IMR-90 (cell line): ENCODE data around the gene TAS2R4.

Experiments used
- CEBPB ChIP-seq: IDR thresholded peaks from 2 replicates; pipeline ENCODE4 v1.6.1; 2012; ENCODE audit warnings: low read depth, low read length, improper control_type of control experiment
- CHD1 ChIP-seq: IDR thresholded peaks from 2 replicates; pipeline ENCODE4 v1.6.1; 2012; ENCODE audit warnings: low read depth, low read length, improper control_type of control experiment
- CTCF ChIP-seq: conservative IDR thresholded peaks from 2 replicates; pipeline ENCODE4 v1.5.1; 2012; ENCODE audit warnings: mild to moderate bottlenecking, low read depth, low read length, improper control_type of control experiment
- ELK1 ChIP-seq: fragments of 150-350 bp; IDR thresholded peaks from 2 replicates; pipeline ENCODE4 v1.6.1; 2016; ENCODE audit warnings: low read depth, mild to moderate bottlenecking, low read length, moderate library complexity, borderline replicate concordance
- FOS ChIP-seq: fragments of 150-350 bp; IDR thresholded peaks from 2 replicates; pipeline ENCODE4 v1.6.1; 2016; ENCODE audit warnings: low read depth, low read length
- MAFK ChIP-seq: IDR thresholded peaks from 2 replicates; pipeline ENCODE4 v1.6.1; 2012; ENCODE audit warnings: low read depth, low read length, improper control_type of control experiment
- MAZ ChIP-seq: IDR thresholded peaks from 2 replicates; pipeline ENCODE4 v1.6.1; 2012; ENCODE audit warnings: low read depth, mild to moderate bottlenecking, low read length, improper control_type of control experiment, moderate library complexity, borderline replicate concordance
- MXI1 ChIP-seq: IDR thresholded peaks from 2 replicates; pipeline ENCODE4 v1.6.1; 2012; ENCODE audit warnings: low read depth, mild to moderate bottlenecking, low read length, moderate library complexity, borderline replicate concordance
- POLR2A ChIP-seq: IDR thresholded peaks from 2 replicates; pipeline ENCODE4 v1.6.1; 2012; ENCODE audit warnings: mild to moderate bottlenecking, low read depth, low read length
- RAD21 ChIP-seq: IDR thresholded peaks from 2 replicates; pipeline ENCODE4 v1.6.1; 2012; ENCODE audit warnings: low read length, improper control_type of control experiment
- RFX5 ChIP-seq: IDR thresholded peaks from 2 replicates; pipeline ENCODE4 v1.8.0; 2012; ENCODE audit warnings: low read depth, mild to moderate bottlenecking, low read length, moderate library complexity
- SMC3 ChIP-seq: fragments of 150-350 bp; IDR thresholded peaks from 2 replicates; pipeline ENCODE4 v1.6.1; 2016; ENCODE audit warnings: low read depth, mild to moderate bottlenecking, antibody characterized with exemption, low read length, moderate library complexity
- USF2 ChIP-seq: fragments of 150-350 bp; IDR thresholded peaks from 2 replicates; pipeline ENCODE4 v1.6.1; 2017; ENCODE audit warnings: mild to moderate bottlenecking, antibody characterized with exemption, low read length, low read depth

GRCh38 chr7:141744131-141744530 is 32.3 kb upstream of the TAS2R4 start:
- TF ChIP-seq CTCF (no peak), MXI1 (no peak), POLR2A (no peak), FOS (no peak), RFX5 (no peak), RAD21 (no peak), MAZ (no peak), SMC3 (no peak), CEBPB (no peak), USF2 (no peak), ELK1 (no peak), CHD1 (no peak), MAFK (no peak)
